NCI-H510A treated with DMSO at 0.1 percent for 48 hours (cell line): Measurements from ENCODE around the gene AMBRA1.

ENCODE experiments used
- DNase-seq: peaks from one replicate; lab custom pipeline; 2025; lab: John Stamatoyannopoulos, UW

AMBRA1 gene

DNA sequence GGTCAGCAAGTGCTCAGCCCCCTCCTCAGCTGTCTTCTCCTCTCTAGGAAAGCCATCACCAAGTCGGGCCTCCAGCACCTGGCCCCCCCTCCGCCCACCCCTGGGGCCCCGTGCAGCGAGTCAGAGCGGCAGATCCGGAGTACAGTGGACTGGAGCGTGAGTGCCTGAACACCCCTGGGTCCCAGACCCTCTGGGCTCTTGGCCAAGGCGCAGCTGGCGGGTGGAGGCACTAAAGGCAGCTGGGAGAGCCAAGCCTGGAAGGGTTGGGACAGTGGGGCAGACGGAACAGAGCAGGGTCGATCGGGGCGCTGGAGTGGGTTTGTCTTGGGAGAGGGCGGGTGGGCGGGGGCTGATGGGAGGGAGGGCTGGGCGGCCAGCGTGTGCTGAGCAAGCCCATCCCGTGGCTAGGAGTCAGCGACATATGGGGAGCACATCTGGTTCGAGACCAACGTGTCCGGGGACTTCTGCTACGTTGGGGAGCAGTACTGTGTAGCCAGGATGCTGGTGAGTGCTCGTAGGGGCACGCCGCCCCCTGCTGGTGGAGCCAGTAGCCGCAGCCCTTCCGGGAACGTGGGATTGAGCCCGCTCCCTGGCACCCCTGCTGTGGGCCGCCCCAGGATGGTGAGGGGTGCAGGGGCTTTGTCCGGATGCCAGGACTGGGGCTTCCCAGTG, 226.4 kb downstream of the AMBRA1 start:
- DNase-seq: no peak

DNA sequence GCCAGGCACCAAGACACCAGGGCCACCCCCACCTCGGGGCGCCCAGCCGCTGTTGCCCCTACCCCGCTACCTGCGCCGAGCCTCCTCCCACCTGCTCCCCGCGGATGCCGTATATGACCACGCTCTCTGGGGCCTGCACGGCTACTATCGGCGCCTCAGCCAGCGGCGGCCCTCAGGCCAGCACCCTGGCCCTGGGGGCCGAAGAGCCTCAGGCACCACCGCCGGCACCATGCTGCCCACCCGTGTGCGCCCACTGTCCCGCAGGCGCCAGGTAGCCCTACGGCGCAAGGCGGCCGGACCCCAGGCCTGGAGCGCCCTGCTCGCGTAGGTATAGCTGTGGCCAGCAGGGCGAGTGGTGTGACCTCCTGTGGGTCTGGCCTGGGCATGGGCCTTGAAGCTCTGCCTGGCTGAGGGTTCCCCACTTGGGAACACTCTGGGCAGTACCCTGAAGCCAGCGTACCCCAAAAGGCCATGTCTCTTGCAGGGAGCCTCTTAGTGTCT, 227.1 kb downstream of the AMBRA1 start:
- DNase-seq: no peak

DNA sequence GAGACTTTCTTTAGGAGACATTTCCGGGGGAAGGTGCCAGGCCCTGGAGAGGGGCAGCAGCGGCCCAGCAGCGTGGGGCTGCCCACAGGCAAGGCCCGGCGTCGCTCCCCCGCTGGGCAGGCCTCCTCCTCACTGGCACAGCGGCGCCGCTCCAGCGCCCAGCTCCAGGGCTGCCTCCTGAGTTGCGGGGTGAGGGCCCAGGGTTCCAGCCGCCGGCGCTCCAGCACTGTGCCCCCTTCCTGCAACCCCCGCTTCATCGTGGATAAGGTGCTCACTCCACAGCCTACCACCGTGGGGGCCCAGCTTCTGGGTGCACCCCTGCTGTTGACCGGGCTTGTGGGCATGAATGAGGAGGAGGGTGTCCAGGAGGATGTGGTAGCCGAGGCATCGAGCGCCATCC, 227.6 kb downstream of the AMBRA1 start:
- no peak for DNase-seq

DNA sequence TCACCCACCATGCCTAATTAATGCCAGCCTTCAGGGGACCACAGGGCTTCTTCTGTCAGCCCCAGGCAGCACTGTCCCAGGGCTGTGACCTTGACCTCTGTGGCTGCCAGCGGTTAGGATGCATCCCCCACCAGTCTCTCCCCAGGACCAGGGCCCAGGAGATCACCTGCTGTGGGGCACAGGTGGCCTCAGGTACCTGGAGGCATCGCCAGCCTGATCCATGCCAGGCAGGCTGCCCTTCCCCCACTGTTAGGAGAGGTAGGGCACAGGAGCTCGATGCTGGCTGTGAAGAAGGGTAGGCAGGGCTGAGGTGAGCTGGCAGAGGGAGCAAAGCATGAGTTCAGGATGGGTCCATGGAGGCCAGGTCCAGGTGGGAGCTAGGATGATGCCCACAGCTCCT, 229.0 kb downstream of the AMBRA1 start:
- DNase-seq: no peak

DNA sequence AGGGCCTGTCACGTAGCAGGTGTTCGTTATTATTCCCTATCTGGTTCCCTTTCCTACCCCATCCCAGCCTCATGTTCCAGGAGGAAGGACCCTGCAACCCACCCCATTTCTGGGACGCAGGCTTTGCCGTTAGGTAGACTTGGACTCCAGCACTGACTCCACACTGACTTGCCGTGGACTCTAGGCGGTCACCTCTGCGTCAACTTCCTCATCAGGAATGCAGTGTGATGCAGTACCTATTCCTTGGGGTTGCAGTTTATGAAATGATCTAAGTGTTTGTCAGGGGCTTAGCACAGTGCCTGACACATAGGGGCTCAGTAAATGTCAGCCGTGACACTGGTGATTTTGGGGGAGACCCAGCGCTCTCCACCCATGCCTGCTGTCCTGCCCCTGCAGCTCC, 229.8 kb downstream of the AMBRA1 start:
- DNase-seq: no peak

DNA sequence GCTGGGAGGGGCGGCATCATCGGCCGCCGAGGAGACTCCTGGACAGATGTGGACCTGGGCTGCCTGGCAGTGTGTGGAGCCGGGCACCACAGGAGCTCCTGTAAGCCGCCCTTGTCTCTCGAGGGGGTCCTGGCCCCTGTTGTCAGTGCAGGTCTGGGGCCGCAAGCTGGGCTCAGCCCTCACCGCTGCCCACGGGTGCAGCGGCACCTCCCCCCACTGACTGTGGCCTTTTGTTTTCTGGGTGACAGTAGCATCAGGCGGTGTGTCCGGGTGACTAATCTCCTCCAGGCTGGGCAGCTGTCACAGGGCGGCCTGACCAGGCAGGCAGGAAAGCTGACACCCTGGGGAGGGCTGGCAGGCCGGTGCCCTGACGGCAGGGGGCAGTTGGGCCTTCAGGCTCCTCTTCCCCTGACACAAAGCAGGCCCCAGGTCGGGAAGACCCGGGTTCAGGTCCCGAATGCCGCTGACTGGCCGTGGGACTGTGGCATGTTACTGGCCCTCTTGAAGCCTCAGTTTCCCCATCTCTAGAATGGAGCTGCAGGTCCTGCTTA, 230.3 kb downstream of the AMBRA1 start:
- DNase-seq: no peak

DNA sequence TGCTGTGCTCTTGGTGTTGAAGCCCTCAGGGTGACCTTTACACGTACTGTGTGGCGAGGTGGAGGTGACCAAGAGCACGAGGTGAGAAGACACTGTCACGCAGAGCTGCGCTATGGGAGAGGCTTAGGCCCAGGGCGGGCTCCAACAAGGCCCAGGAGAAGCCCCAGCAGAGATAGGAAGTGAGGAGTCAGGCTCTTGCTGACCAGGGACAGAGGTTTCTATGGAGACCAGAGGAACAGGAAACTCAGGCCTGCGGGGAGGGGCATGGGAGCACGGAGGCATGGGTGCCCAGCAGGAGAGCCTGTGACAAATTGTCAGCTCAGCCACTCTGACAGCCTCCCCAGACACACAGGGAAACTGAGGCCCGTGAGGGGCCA, 230.8 kb downstream of the AMBRA1 start:
- no peak for DNase-seq

DNA sequence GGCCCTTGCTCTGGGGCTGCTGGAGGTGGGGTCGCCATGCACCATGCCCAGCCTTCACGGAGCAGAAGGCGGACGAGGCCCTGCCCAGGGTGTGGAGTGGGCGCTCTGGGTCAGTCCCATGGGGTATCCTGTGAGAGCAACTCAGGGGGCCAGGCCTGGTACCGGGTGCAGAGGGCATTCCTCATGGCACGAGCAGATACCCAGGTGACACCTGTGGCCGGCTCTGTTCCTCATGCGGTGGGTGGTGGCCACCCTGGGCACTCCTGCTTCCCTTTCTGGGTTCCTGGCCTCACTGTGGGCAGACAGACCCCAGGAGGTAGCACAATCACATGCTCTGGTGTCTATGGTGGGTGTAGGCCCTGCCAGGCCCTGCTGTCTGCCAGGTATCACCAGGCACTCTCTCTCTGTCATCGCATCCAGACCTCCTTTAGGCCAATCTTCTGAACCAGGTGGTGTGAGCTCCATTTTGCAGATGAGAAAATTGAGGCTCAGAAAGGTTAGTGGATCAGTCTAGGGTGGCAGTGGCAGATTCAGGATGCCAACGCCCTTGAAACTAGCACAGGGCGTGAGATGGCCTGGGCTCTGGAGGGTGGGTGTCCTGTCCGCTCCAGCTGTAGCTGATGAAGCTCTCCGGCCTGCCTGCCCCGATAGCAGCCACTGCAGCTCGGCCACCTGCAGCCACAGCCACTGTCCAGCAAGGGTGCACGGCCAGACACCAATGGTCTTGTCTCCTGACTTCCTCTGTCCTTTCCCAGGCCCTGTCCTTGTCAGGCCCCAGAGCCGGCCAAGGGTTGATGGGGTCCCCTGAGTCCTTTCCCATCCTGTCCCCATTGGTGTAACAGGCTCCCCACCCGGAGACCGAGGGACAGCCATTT, 231.4 kb downstream of the AMBRA1 start:
- DNase-seq: no peak

DNA sequence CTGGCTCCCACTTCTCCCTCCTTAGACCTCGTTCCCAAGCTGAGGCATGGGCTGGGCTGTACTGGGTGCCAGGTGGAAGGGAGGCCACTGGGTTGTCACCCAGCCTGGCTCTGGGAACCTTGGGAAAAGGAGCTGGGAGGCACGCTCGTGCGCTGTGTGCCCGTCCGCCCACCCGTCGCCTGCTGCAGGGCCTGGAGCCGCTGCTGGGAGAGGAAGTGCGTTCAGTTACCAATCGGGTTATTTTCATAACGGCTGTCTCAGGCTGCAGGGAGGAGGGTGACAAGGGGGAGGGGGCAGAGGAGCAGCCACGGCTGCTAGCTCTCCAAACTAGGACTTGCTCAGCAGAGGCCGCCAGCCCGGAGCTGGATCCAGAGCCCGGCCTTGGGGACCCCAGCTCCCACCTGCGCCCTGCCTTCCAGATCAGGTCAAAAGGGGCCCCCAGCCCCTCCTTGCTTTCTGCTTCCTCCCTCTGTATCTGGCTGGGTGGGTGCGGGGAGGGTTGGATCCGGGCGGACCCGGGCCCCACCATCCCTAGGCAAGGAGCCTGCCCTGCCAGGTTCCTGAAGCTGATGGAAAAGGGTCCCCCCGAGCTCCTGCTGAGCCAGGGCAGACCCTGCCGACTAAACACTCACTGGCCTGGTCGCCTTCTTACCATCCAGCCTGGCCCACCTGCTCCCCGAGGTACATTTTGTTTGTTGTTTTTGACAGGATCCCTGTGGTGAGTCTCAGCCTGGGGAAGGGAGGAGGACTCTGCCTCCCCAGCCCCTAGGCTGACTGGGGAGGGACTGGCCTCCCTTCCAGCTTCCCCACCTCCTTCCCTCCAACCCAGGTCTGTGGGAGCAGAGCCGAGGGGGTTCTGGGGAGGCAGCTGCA, 232.3 kb downstream of the AMBRA1 start:
- peak; percentile 16 for DNase-seq

DNA sequence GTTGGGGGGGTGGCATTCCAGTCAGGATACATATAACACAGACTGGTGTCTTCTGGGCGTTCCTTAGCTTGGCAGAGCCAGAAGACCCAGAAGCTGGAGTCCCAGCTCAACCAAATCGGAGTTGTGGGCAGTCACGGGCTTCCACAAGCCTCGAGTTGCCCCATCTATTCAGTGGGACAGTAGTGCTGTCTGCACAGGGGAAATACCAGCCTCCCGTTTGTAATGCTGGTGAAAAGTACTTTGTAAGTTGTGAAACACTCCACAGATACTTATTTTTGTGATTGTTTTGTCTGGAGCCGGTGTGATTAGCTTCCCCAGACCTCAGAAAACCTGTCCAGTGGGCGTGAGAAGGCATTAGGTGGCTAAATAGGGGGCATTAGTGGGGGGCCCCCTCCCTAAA, 232.9 kb downstream of the AMBRA1 start:
- DNase-seq: no peak

DNA sequence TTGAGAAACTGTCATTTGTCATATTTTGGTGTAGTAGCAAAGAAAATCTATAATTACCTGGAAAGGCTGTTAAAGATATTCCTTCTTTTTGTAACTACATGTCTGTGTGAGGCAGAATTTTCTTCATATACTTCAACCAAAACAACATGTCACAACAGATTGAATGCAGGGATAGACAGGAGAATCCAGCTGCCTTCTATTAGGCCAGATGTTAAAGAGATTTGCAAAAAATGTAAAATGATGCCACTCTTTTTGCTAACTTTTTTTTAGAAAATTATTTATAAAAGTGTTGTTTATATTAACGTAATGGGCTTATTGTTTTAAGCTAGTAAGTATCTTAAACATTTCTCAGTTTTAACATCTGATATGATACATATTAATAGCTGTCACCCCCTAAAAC, 233.9 kb downstream of the AMBRA1 start:
- DNase-seq: no peak

DNA sequence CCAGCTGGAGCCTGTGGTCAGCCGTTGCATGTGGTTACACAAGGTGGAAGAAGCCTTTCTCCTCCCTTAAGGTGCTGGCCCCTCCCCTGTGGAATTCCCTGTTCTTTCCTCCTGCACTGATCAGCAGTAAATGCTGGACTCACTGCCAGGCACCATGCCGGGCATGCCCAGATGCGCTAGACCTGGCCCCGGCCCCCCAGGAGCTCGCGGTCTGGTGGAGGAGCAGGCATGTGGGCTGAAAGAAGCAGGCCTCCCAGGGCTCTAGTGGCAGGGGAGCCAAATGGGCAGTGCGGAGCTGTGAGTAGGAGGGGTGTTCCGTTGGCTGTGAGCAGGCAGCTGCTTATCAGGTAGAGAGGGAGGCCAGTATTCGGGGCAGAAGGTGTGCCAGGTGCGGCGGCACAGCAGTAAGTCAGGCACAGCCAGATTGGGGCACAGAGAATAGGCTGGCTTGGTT, 236.3 kb downstream of the AMBRA1 start:
- no peak for DNase-seq

DNA sequence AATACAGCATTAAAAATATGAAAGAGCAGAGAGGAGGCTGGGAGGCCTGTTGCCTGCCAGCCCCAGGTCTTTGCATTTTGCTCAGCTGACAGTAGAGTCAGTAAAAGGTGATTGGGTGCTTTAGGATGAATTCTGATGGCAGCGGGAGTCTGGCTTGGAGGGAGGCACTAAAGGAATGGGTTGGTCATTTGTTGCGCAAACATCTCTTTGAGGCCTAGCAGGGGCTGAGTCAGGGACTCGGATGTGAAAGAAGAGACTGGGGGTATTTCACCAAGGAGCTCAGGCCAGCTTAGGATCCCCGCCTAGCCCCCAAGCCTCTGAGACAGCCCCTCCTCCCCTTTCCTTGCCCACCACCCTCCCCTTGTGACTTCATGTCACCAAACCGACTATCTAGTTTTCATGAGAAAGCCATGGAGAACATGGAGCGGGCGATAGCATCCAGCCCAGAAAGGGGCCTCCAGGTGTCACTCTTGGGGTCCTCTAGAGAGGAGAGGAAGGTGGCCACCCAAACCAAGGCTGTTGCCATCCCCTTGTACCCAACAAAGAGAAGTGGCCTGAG, 236.8 kb downstream of the AMBRA1 start:
- no peak for DNase-seq

DNA sequence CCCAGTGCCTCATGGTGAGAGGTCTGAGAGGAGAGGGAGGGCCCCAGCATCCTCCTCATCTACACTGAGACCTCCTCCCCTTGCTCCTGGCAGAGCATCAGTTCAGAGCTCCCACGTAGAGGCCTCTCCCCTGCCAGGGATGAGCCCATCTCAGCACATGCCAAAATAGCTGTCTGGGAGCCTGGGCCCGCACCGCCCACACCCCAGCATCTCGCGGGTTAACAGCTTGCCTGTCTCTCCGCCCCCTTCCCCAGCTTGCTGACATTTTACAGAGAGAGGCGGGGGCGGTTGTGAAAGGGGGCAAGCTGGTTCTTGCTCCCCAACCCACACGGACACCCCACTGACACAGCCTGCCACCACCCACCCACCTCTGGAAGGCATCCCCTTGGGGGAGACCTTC, 240.1 kb downstream of the AMBRA1 start:
- no peak for DNase-seq

DNA sequence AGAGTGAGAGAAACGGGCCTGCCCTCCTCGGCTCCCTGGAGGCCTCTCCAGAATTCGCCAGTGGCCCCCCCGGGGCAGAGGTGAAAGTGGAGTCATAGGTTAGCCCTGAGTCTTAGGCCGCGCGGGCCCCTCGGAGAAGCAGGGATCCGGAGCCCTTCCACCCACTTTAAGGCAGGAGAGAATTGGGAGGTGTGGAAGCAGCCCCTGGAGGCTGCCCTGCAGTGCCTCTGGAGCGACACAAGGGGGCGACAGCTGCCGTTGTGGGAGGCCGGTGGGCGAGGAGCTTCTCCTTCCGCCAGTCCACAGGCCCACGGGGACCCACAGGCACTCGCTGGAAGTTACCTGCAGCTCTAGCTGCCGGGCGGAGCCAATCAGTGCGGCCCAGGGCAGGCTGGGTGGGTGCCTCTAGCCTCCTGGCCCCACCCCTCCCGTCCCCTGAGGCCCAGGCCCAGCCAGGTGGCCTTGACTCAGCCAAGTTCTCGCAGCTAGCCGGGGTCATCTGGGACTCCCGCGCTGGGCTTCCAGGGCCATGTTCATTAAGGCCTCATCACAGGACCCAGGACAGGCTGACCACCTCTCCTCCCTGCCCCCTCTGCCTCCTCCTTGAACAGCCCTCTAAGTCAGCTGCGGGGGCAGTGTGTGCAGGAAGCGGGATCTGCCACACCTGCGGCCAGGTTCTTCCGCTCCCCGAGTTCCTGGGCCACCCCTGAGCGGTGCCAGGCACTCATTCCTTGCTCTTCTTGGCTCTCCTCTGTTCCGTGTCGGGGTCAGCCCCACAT, 241.6 kb downstream of the AMBRA1 start:
- DNase-seq: no peak

DNA sequence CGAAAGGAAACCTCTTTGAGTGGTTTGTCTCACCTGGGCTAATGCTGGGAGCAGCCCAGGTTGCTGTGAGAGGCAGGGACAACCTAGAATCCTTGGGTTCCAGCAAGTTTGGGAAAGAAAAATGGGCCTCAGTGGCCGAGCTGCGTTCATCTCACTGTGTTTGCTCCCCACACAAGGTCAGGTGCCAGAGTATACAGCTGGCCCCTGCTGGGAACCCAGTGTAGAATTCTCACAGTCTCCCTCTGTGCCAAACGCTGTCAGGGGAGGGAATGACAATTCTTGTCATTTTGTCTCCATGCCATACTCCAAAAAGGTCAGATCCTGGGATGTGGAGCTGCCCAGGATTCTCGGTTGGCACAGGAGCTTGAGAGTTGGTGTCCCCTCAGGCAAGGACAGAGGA, 242.2 kb downstream of the AMBRA1 start:
- DNase-seq: no peak

DNA sequence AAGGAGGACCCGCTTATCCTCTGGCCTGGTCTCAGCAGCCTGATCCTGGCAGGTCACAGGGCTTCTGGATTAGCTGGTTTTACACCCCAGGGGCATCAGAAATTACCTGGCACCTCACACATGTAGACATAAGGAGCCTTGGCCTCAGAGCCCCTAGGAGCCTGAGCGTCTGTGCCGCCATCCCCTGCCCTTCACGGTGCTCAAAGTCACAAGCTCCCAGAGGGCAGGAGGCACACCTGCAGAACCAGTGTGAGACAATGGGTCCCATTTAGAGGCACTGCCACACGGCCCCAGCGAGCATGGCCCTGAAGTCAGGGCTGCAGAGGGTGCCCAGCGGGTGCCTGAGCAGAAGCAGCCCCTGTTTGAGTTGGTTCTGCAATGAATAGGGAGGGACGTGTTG, 242.7 kb downstream of the AMBRA1 start:
- no peak for DNase-seq

DNA sequence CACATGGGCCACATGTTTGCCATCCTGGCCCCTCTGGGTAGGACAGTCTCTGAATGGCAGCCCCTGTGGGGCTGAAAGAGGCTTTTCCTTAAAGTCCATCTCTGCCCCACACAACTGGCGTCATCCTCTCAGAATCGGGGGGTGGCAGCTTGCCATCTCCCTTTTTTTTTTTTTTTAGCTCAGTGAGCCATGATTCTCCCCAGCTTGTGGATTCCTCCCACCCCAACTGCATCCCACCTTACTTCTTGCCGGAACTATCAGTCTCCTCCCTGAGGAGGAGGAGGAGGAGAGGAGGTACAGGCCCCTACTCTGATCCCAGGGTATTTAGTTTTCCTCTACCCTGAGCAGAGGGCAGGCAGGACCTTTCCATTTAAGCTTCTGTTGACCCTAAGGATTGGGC, 243.1 kb downstream of the AMBRA1 start:
- DNase-seq: no peak

DNA sequence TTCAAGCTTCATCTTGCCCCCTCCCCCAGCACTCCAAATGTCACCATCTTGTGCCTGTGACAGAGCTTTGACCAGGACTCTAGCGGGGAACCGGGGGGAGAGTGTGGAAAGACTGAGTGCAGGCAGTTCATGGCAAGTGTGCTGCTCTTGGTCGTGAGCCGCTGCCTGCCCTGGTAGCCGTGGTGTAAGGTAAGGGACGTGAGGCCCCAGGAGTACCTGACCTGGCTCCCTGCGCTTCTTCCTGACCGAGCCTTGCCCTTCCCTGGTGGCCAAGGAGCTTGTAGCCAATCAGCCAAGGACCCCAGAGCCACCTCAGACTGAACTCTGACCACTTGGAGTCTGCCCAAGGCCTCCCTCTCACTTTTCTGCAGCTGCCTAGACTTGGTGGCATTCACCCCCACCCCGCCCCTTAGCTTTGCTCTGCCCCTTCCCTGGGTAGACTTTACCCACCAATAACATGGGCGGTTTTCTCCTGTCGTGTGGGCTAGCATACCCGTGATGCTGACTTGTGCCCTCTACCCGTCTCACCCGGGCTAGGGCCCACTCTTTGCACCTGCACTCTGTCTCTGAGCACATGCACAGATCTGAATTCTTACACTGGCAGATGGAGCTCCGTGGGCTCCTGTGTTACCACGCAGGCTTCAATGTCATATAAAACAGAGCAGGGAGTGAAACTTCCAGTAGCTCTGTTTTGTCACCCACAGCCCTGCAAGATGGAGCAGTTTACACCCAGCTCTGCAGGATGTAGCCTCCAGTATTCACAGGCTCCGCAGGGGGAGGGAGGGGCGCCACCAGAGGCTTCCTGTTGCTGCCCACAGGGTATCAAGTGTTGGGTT, 245.0 kb downstream of the AMBRA1 start:
- DNase-seq: no peak
